Left lung (tissue), 10 donors: ENCODE data around the gene TAAR8. TPM values are rescaled to one million over a fixed set of nuclear protein-coding genes. Genes with fewer than 3 reads are reported as not detected.
A peak's percentile ranks its signal among the peaks of the same experiment; 100 is the strongest.

Experiments
- ATAC-seq: fragments of 200-7000 bp; cut with Tn5 transposase; one replicate; pipeline ENCODE4 v1.9.1; 2020; ENCODE audit warnings: moderate library complexity
- DNase-seq, 4 donors: peaks; one replicate each; pipeline ENCODE4 v3.0.0-alpha.2; 2013 to 2020
- H3K27ac ChIP-seq, 2 donors: fragments of 200-600 bp; sonication (generic) in 1 of 2; one replicate each; pipeline versions ENCODE4 v1.5.0 to v1.8.0; 2020 to 2021
- H3K27me3 ChIP-seq, 2 donors: fragments of 200-600 bp; sonication (generic) in 1 of 2; one replicate each; pipeline versions ENCODE4 v1.5.0 to v1.8.0; 2020 to 2021
- H3K36me3 ChIP-seq, 2 donors: fragments of 200-600 bp; sonication (generic) in 1 of 2; one replicate each; pipeline versions ENCODE4 v1.5.0 to v1.8.0; 2020 to 2021
- H3K4me1 ChIP-seq, 2 donors: fragments of 200-600 bp; one replicate each; pipeline ENCODE4 v1.8.0; 2021
- H3K4me3 ChIP-seq, 2 donors: fragments of 200-600 bp; sonication (generic) in 1 of 2; one replicate each; pipeline versions ENCODE4 v1.5.0 to v1.8.0; 2020 to 2021; ENCODE audit warnings: mild to moderate bottlenecking in 1 of 2
- H3K9me3 ChIP-seq, 2 donors: fragments of 200-600 bp; sonication (generic) in 1 of 2; one replicate each; pipeline versions ENCODE4 v1.5.0 to v1.8.0; 2020 to 2021
- intact Hi-C, 2 donors: fragments of 100-400 bp; cut with DNase I; formaldehyde crosslinking; loops; one replicate each; pipeline versions ENCODE4 v1.11.2 to v1.14.2; 2022
- polyA plus RNA-seq, 6 donors: library from polyadenylated mRNA; unstranded; fragments of 120-200 nt; gene quantifications; one replicate each; pipeline ENCODE4 v1.2.1, GENCODE V29; 2013; ENCODE audit not compliant: insufficient read length in 6 of 6
- total RNA-seq, 2 donors: library from RNA; stranded (reverse); fragmentation: NEBNext Ultra II Directional; extraction: Animal tissue kit (Norgen Biotek cat#: 25700); gene quantifications; one replicate each; pipeline ENCODE4 v1.2.1, GENCODE V29; 2021
- TF ChIP-seq, protein P1 (sequence below), 2 donors: fragments of 200-600 bp; sonication (generic) in 1 of 2; IDR thresholded peaks; one replicate each; pipeline versions ENCODE4 v1.5.0 to v1.8.0; 2021; ENCODE audit warnings: antibody characterized with exemption in 2 of 2
- donor health status: DM: no; HTN: yes; CAD: no.
- donor health status: DM: no; HTN: no; CAD: no.

The TAAR8 gene
- total and polyA plus RNA-seq, 8 donors, result not detected

DNA sequence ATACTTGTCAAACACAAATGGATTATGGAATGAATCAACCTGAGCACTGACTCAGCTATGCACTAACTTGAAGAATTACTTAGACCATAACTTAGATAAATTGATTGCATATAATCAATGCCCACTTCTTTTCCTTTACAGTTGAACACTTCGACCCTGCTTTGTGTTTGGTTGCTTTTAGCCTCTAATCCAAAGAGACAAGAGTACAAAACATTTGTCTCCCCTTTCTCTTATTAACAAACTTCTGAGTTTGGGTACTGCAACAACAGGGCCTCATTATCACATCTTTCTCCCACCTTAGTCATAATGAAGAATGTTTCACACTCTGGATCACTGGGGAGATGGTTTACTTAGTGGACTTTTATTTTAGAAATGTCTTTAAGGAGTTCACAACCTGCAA lies 15.1 kb downstream of the TAAR8 start:
- Histone ChIP-seq H3K36me3 (no peaks in the 10 kb centered on the region), H3K4me3 (no peak overlapping the region), H3K4me1 (peaks cover 0 to 3% of the 10 kb centered on the region in 2 donors), H3K27me3 (peaks cover 3 to 19% of the 10 kb centered on the region in 2 donors), H3K9me3 (no peaks in the 10 kb centered on the region), H3K27ac (no peak overlapping the region)
- no peak for DNase-seq
- ATAC-seq, result no peak
- intact Hi-C loops, result no loop called here
- TF ChIP-seq, protein P1, sequence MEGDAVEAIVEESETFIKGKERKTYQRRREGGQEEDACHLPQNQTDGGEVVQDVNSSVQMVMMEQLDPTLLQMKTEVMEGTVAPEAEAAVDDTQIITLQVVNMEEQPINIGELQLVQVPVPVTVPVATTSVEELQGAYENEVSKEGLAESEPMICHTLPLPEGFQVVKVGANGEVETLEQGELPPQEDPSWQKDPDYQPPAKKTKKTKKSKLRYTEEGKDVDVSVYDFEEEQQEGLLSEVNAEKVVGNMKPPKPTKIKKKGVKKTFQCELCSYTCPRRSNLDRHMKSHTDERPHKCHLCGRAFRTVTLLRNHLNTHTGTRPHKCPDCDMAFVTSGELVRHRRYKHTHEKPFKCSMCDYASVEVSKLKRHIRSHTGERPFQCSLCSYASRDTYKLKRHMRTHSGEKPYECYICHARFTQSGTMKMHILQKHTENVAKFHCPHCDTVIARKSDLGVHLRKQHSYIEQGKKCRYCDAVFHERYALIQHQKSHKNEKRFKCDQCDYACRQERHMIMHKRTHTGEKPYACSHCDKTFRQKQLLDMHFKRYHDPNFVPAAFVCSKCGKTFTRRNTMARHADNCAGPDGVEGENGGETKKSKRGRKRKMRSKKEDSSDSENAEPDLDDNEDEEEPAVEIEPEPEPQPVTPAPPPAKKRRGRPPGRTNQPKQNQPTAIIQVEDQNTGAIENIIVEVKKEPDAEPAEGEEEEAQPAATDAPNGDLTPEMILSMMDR (IDR thresholded peaks at IDR 0.05), result no peak

DNA sequence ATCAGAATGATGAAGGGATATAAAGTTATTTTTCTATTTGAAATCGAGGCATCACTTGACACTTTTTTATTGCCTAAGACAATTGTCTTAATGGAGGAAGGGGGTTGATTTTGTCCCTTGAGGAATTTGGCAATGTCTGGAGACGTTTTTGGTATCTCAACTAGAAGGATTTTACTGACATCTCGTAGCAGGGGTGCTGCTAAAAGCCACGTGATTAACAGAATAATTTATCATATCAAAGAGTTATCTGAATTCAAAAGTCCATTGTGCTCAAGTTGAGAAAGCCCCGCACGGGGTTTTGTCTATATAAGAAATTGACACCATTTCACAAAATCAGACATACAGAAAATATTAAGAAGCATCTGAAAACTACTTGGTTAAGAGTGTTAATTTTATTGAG lies 16.1 kb downstream of the TAAR8 start:
- intact Hi-C loops, result no loop called here
- H3K27me3 ChIP-seq, result peaks cover 0 to 19% of the 10 kb centered on the region in 2 donors
- DNase-seq (no peak), ATAC-seq (no peak)
- peaks cover 0 to 3% of the 10 kb centered on the region in 2 donors for H3K4me1 ChIP-seq
- H3K36me3 ChIP-seq, result no peaks in the 10 kb centered on the region
- no peak overlapping the region for H3K27ac ChIP-seq
- TF ChIP-seq, protein P1 (IDR thresholded peaks at IDR 0.05), result no peak
- no peaks in the 10 kb centered on the region for H3K9me3 ChIP-seq
- H3K4me3 ChIP-seq, result no peak overlapping the region

DNA sequence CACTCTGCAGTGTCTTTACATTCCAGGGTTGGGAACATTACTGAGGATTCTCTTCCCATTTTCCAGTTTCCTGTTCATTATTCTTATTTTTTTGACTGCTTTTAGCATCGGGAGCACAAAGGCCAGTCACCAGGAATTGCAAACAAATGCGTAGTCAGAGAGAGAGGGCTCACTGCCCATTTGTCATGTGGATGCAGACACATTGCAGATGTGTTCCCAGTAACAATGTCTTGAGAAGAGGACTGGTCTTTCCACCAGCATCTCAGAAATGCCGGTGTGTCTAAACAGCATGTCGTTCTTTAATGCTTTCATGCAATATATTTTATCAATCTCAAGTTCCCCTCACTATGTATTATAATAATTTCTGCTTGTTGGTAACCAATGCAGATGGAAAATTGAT lies 16.7 kb downstream of the TAAR8 start:
- intact Hi-C loops, result no loop called here
- H3K27ac ChIP-seq, result no peak overlapping the region
- ATAC-seq (no peak), DNase-seq (no peak)
- peaks cover 0 to 3% of the 10 kb centered on the region in 2 donors for H3K4me1 ChIP-seq
- TF ChIP-seq, protein P1 (IDR thresholded peaks at IDR 0.05), result no peak
- H3K4me3 ChIP-seq, result no peak overlapping the region
- H3K9me3 ChIP-seq, result no peaks in the 10 kb centered on the region
- no peaks in the 10 kb centered on the region for H3K36me3 ChIP-seq
- peaks cover 0 to 18% of the 10 kb centered on the region in 2 donors for H3K27me3 ChIP-seq

GRCh38 chr6:132570221-132570777 lies 17.8 kb downstream of the TAAR8 start, which contains the start of gene TAAR6:
TSS of gene TAAR6 (plus strand) at chr6:132570322. CDS start at chr6:132570322, 0 bp downstream.
- no peak within 1 kb of the TSS for H3K4me3 ChIP-seq
- no peaks in the 10 kb centered on the region for H3K36me3 ChIP-seq
- no peak for ATAC-seq
- no peak for DNase-seq
- TF ChIP-seq, protein P1 (IDR thresholded peaks at IDR 0.05), result no peak
- no peak within 1 kb of the TSS for H3K27ac ChIP-seq
- H3K4me1 ChIP-seq, result peaks cover 0 to 3% of the 10 kb centered on the region in 2 donors
- no peaks in the 10 kb centered on the region for H3K9me3 ChIP-seq
- H3K27me3 ChIP-seq, result peaks cover 0 to 12% of the 10 kb centered on the region in 2 donors
- intact Hi-C loops, result no loop called here

GRCh38 chr6:132571774-132572173 lies 19.3 kb downstream of the TAAR8 start:
- intact Hi-C loops, result no loop called here
- H3K36me3 ChIP-seq, result no peaks in the 10 kb centered on the region
- TF ChIP-seq, protein P1 (IDR thresholded peaks at IDR 0.05), result no peak
- peak overlapping the region in 1 of 2 donors; percentile 64 for H3K27ac ChIP-seq
- peaks cover 0 to 3% of the 10 kb centered on the region in 2 donors for H3K4me1 ChIP-seq
- DNase-seq (no peak), ATAC-seq (no peak)
- no peaks in the 10 kb centered on the region for H3K9me3 ChIP-seq
- no peak overlapping the region for H3K4me3 ChIP-seq
- H3K27me3 ChIP-seq, result no peaks in the 10 kb centered on the region
